Glomerular endothelial cell (primary cell): ENCODE data around the gene SNX22. TPM values are rescaled to one million over a fixed set of nuclear protein-coding genes. Genes with fewer than 3 reads are reported as not detected.
"Not testable (repeated sequence)": the region's sequence is repeated elsewhere in the genome, so short reads cannot be mapped to it uniquely, and the experiment has no call there.

Experiments used
- DNase-seq: peaks from one replicate; pipeline ENCODE4 v3.0.0-alpha.2; 2011; ENCODE audit warnings: low read depth, low spot score; ENCODE audit errors: extremely low read depth
- total RNA-seq: library from RNA; depleted of rRNA; stranded (reverse); fragments of >200 nt; gene quantifications from 2 replicates; pipeline ENCODE4 v1.2.3, GENCODE V29; 2015

SNX22 gene
- total RNA-seq = 0.64 TPM in 1 of 2 replicates, not detected in the other

DNA sequence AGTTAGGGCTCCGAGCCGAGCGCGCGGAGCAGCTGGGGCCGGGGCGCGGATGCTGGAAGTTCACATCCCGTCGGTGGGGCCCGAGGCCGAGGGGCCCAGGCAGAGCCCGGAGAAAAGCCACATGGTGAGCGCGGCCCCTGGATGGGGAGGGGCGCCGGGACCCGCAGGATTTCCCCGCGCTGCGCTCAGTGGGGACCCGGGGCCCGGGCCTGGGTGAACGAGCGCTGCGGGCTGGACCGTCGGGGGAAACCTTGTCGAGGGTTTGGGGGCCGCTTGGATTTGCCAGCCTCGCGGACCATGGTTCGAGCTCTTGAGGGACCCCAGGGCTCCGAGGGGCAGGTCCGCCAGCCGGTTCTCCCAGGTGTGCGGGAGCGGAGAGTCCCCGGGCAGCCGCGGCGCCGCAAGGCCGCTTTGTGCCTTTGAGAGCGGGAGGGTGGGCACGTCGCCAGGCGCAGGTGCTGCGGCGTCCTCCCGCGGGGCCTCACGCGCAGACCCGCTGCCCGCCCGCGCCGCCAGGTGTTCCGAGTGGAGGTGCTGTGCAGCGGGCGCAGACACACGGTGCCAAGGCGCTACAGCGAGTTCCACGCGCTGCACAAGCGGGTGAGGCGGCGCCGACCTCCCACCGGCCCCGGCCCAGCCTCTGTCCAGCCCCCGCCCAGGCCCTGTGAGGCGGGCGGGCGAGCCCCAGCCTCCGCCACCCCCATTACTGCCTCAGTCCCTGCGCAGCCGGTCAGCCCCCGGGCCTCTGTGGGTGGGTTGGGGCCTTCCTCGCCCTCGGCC, at the start of gene SNX22:
TSS of gene SNX22 (plus strand) at position 5 of the 780 bp plus-strand sequence. CDS start at position 50, 45 bp downstream.
- DNase-seq = no peak

DNA sequence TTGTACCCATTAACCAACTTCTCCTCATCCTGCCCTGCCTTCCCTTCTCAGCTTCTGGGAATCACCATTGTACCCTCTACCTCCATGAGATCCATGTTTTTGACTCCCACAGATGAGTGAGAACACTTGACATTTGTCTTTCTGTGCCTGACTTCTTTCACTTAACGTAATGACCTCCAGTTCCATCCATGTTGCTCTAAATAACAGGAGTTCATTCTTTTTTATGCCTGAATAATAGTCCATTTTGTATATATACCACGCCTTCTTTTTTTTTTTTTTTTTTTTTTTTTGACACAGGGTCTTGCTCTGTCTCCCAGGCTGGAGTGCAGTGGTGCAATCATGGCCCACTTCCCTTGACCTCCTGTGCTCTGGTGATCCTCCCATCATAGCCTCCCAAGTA, 49.0 kb upstream of the SNX22 start:
- DNase-seq = no peak

DNA sequence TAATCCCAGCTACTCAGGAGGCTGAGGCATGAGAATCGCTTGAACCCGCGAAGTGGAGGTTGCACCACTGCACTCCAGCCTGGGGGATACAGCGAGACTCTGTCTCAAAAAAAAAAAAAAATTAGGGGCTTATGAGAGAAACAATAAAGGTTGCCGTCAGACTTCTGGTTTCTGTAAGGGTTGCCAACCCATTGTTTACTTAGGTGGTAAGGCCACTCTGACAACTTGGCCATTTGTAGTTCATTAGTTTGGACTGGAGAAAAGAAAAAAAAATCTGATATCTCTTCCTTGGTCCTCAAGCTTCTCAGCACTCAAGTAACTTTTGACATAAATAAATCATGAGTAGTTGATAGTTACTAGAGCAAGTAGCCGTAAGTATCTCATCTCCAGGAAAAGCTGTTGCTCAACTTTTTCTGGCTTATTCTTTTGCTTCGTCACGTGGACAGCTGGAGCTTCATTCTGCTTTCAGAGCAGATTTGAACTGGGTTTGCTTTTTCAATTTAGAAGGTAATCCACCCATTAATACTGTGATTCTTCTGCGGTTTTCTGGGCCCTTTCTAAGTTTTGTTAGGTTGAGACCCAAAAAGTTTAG, 46.3 kb upstream of the SNX22 start:
- no peak for DNase-seq

DNA sequence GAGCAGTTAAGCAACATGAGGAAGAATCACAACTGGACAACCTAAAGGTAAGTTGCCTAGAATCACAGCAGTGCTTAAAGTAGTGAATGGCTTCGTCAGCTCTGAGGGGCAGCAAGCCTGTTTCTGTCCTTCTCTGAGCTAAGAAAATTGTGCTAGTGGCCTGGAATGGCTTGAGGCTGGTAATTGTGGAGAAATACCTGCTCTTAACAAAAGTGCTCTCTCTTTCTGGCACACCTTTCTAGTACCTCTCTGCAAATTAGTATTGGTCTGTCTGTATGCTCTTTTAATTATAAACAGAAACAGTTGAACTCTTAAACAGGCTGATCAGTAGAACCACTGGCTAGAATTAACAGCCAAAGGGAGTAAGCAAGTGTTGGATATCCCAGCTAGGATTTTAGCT, 44.2 kb upstream of the SNX22 start:
- DNase-seq = no peak

DNA sequence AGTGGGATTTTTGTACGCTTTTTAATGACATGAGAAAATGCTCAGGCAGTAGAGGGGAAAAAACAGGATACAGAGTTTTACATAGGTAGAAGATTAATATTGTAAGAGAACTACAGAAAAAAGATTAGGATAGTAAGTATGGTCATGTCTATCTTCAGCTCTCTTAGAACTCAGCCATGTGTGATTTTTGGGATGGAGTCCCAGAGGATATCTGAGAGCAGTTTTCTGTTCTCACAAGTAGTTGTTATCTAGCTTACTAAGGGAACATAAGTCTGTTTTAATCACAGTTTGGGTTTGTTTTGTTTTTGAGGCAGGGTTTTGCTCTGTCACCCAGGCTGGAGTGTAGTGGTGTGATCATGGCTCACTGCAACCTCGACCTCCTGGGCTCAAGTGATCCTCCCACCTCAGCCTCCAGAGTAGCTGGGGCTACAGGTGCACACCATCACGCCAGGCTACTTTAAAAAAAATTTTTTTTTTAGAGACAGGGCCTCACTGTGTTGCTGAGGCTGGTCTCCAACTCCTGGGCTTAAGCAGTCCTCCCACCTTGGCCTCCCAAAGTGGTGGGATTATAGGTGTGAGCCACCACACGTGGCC, 41.3 kb upstream of the SNX22 start:
- DNase-seq = not testable (repeated sequence)

DNA sequence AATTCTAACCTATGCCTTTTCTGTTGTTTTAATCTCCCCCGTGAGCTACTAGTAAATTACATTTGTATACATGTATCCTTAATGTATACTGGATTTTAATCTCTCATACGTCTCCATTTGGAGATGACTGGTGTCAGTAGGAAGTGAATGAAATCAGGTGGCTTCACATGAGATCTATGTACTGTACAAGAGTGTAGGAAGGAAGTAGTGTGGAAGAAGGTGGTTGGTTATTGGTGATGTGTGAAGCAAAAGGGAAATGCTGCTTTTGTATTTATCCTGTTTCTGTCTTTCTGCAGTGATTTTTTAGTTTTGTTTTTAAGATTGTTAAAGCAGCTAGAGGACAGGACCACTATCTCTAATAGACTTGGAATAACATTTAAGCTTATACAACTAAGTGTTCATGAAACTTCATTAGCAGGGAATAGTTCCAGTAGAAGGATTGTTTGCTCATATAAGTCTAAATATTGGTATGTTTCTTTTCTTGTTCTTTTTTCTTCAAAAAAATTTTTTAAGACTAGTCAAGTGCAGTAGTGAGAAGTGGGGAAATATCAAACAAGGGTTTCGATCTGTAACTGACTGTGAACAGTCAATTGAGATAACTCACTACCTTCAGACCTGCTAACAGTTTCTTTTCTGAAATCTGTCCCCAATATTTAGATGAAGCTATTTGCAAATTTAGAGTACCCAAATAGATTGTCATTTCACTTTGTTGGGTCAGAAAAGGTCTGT, 40.4 kb upstream of the SNX22 start:
- no peak for DNase-seq

DNA sequence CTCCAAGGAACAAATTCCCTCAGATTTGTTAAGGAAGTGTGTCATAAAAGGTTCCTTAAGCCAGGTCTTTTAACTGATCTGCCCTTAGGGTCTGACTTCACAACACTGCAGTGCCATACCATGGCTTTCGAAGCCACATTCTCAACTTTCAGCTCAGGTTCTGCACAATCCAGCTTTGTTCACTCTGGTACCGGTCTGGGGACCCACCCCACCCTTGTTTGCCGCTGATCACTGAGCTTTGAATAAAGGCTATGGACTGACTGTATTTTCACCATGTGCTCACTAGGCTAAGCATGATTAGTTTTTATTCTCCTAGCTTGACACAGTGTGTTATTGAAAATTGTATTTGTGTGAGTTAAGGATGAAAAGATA, 39.9 kb upstream of the SNX22 start:
- no peak for DNase-seq

DNA sequence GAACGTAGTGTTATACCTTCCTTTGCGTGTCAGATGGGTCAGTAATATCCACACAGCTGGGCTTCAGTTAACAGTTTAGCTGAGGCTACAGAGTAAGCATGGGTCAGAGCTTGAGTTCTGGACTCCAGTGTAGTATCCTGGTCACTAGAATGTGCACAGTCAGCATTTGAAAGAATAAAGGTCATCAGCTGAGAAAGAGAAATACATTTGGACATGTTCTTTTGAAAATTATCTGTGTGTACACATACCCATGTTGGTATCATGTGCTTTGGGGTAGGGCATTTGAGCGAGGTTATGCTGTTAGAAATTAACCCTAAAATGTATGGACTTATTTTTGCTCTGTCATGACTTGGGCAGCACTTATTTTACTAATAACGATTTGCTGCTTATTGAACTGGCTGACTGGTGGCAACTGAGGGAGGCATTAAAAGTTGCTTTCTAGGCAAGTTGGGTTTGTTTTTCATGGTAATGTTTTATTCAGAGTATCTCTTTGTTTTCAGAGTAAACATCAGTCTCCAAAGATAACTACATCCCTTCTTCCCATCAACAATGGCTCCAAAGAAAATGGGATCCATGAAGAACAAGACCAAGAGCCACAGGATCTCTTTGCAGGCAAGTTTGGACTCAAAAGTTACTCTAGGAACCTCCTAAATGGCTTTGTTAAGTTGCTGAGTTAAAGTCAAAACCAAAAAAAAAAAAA, 39.3 kb upstream of the SNX22 start:
- DNase-seq = no peak

DNA sequence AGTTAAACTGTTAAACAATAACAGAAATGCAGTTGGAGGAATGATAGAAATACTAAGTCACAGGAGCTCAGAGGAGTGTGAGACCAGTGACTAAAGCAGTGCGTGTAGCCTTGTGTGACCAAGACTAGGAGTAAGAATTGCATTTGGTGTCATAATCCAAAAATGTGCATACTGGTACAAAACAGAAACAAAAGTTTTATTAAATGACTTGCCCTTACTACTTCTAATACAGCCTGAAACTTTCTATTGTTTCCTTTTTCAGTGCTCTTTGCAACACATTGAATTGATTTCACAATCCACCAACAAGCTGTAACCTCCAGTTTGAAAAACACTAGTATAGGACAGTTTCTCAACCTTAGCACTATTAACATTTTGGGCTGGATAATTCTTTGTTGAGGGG, 38.6 kb upstream of the SNX22 start:
- no peak for DNase-seq

DNA sequence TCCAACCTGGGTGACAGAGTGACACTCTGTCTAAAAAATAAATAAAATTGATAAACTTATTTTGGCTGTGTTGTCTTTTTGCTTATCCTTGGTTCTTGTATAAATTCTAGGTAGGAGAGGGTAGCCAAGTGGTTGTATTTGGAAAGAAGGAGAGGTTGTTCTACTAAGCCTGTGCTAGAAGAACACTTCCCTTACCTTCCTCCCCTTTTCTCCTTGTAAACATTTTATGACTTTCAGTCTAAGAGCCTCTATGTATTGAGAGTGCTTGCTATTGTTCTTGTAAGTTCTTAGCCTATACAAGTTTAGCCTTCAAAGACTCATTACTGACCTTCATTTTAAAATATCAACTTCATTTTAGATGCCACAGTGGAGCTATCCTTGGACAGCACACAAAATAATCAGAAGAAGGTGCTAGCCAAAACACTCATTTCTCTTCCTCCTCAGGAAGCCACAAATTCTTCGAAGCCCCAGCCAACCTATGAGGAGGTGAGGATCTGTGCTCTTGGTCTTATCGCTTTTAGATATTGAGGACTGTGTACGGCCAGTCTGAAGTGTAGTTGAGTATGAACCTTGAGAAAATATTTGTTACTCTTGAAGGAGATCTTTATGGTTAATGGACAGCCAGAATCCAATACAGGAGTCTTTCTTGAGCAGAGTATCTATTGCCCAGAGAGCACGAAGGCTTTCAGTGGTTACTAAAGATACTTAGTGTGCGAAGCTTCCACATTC, 33.6 kb upstream of the SNX22 start:
- no peak for DNase-seq

DNA sequence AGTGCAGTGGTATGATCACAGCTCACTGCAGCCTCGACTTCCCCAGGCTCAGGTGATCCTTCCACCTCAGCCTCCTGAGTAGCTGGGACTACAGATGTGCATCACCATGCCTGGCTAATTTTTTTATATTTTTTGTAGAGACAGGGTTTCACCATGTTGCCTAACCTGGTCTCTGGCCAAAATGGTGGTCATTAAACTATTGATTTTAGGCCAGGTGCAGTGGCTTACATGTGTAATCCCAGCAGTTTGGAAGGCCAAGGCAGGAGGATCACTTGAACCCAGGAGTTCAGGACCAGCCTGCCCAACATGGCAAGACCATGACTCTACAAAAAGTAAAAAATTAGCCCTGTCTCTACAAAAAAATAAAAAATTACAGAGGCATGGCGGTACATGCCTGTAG, 31.2 kb upstream of the SNX22 start:
- not testable (repeated sequence) for DNase-seq

DNA sequence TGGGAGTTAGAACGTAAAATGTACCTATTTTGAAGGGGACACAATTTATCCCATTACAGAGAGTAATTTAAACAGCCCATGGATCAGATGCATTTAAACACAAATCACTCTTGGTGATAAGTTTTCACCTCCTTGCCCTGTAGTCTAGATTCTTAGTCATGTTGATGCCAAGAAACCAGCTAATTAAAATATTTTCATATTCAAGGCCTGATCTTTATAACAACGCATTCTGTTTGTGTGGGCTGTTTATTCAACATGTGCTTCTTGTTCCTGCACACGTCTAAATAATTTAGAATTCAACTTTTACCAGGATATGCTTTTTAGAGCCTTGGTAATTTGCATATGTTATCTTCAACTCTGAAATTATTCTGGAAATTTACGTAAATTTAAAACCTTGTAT, 29.9 kb upstream of the SNX22 start:
- no peak for DNase-seq

DNA sequence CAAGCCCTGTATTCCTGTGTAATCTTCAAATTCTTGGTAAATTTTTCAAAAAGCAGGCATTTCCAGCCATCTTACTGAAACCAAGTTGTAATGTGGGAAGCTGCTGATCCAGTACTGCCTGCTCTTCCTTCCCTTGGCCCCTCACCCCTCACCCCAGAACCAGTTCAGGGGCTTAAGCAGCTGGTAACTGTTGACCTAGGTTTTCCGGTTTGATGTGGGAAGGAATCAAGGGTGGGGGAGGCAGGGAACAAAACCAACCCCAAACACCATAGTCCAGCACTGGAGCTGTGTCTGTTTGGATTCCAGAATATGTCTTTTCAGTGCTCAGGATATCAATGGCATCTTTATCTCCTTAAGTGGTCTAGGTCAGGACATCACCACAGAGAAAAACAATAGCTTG, 29.1 kb upstream of the SNX22 start:
- DNase-seq = no peak

DNA sequence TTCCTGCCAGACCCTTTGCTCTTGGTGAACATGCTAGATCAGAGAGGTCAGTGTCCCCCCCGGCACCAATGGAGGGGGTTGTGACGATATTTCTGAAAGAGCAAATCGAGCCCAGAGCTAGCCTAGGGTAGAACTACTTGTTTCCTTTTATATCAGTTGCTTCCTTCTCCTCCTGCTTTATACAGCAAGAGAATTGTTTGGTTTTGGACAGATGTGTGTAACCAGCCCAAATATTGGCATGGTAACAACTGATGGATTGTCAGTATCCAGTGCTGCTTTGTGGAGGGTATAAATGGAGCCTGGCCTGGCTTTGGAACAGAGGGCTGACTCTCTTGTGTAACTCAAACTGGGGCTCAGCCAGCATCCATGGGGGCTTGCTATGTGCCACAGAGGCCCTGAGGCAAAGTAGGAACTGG, 28.6 kb upstream of the SNX22 start:
- DNase-seq = no peak

DNA sequence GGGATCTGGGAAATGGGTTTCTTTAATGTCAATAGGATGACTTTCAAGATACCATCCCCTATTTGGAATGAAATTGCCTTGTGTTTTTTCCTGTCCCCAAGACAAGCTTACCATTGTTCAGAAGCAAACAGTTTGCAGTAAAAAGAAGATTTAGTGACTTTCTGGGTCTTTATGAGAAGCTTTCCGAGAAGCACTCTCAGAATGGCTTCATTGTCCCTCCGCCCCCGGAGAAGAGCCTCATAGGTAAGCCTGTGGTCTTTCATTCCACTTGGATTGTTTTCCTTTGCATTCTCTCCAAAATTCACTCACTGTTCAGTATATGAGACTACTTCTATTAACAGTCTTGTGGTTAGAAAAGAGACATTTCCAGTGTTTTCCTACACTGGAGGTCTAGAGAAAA, 25.6 kb upstream of the SNX22 start:
- no peak for DNase-seq

DNA sequence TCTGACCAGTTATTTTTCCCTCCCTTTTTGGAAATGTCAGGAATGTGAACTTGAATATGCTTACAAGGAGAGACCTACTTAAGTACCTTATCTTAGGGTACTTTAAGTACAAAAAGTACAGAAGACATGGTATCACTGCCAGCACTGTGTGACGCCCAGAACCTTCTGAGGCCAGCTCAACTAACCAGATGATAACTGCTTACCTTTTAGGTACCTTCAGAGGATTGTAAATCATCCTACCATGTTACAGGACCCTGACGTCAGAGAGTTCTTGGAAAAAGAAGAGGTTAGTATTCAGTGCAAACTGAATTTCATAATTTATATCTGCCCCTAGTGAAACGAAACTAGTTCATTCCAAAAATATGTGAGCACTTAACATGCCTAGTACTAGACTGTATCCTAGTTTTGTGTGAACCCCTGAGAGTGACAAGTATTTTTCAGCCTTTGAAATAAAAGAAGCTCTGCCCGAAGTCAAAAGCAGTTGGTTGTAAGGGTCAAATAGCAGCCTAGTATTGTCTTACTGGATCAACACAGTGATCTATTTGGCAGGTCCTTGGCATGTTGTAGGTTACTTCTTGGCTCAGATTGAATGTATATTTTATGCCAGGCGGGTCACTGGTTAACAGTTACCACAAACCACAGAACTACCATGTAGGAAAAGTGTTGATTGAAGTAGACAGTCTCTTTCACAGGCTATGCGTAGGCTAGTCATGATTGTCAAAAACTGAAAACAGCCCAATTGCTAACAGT, 23.8 kb upstream of the SNX22 start:
- no peak for DNase-seq

DNA sequence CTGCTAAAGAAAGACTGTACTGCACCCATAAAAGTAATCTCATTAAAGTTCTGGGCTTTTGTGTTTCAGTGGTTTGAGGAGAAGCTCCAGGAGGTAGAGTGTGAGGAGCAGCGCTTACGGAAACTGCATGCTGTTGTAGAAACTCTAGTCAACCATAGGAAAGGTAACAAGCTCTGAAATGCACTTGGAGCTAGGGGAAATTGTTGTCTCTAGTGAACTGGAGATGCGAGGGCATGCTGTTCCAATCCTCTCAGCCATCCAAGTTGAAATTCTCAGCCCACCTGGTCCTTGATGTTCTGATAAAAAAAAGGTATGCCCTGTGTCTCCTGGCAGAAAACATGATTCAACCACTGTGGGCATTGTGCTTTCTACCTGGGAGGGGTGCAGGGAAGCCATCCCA, 21.4 kb upstream of the SNX22 start:
- no peak for DNase-seq

DNA sequence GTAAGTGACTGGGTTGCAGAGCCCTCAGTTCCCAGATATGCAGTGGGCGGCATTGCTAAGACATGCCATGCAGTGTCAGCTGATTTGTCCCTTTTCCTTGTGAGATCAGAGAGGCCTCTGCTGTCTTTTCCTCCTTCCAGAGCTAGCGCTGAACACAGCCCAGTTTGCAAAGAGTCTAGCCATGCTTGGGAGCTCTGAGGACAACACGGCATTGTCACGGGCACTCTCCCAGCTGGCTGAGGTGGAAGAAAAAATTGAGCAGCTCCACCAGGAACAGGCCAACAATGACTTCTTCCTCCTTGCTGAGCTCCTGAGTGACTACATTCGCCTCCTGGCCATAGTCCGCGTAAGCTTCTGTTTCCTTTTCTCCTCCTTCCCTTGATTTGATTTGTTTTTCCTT, 20.0 kb upstream of the SNX22 start:
- no peak for DNase-seq

DNA sequence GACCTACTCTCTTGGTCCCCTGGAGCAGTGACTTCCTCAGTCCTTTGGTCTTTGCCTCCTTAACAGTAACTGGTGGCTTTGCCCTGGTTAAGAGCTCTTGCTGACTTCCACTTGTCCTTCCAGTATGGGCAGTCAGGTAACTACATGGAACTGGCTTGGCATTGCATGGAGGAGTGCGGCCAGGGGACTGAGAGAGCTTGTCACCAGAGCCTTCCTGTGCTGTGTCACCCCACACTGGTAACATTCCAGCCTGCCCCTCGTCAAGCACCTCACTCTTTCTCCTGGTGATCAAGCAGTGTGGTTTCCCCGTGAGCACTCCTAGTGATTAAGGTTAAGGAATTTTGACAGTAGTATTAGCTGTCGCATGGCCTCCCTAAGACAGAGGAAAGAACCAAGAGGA, 19.3 kb upstream of the SNX22 start:
- DNase-seq = no peak
